Measurements from ENCODE around the gene CPA5.

DNA sequence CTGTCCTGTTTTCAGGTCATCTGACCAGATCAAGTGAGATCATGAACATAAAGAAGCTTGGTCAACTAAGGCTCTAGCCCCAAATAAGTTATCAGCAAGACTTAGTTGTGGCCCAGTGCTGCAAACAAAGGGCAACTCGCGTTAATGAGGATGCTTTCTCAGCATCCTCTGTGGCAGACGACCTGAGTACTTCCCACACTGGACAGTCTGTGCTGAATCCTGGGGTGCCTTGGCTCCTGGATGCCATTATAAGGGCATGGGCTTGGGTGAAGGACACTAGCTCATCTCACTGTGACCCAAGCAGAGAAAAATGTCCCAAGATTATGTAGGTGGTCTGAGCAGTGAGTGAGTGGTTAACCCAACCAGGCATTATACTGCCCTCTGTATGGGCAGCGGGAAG, 13.9 kb downstream of the CPA5 start:
- TF ChIP-seq, protein P1, sequence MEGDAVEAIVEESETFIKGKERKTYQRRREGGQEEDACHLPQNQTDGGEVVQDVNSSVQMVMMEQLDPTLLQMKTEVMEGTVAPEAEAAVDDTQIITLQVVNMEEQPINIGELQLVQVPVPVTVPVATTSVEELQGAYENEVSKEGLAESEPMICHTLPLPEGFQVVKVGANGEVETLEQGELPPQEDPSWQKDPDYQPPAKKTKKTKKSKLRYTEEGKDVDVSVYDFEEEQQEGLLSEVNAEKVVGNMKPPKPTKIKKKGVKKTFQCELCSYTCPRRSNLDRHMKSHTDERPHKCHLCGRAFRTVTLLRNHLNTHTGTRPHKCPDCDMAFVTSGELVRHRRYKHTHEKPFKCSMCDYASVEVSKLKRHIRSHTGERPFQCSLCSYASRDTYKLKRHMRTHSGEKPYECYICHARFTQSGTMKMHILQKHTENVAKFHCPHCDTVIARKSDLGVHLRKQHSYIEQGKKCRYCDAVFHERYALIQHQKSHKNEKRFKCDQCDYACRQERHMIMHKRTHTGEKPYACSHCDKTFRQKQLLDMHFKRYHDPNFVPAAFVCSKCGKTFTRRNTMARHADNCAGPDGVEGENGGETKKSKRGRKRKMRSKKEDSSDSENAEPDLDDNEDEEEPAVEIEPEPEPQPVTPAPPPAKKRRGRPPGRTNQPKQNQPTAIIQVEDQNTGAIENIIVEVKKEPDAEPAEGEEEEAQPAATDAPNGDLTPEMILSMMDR (IDR thresholded peaks at IDR 0.05), result no peak
- no peak for TF ChIP-seq ZNF232 (CRISPR knock-in tag; IDR thresholded peaks at IDR 0.05)
- TF ChIP-seq TP53 (CRISPR knock-in tag; IDR thresholded peaks at IDR 0.05), result no peak
- TF ChIP-seq ZNF138 (CRISPR knock-in tag; conservative IDR thresholded peaks at IDR 0.05), result no peak
- TF ChIP-seq TCF7 (CRISPR knock-in tag; IDR thresholded peaks at IDR 0.05; ENCODE audit: low read depth), result no peak
- no peak for TF ChIP-seq EMX1 (CRISPR knock-in tag; IDR thresholded peaks at IDR 0.05)
- TF ChIP-seq SMAD3 (CRISPR knock-in tag; IDR thresholded peaks at IDR 0.05; ENCODE audit: borderline replicate concordance), result no peak
- no peak for TF ChIP-seq ELF4 (CRISPR knock-in tag; IDR thresholded peaks at IDR 0.05; ENCODE audit: low read depth)
- TF ChIP-seq, protein P2, sequence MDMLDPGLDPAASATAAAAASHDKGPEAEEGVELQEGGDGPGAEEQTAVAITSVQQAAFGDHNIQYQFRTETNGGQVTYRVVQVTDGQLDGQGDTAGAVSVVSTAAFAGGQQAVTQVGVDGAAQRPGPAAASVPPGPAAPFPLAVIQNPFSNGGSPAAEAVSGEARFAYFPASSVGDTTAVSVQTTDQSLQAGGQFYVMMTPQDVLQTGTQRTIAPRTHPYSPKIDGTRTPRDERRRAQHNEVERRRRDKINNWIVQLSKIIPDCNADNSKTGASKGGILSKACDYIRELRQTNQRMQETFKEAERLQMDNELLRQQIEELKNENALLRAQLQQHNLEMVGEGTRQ (CRISPR knock-in tag; IDR thresholded peaks at IDR 0.05), result no peak
- no peak for TF ChIP-seq SOX15 (CRISPR knock-in tag; IDR thresholded peaks at IDR 0.05)
- TF ChIP-seq, protein P3, sequence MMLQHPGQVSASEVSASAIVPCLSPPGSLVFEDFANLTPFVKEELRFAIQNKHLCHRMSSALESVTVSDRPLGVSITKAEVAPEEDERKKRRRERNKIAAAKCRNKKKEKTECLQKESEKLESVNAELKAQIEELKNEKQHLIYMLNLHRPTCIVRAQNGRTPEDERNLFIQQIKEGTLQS (CRISPR knock-in tag; conservative IDR thresholded peaks at IDR 0.05), result no peak
